ENCODE measurements around the gene WDR54.
"Not testable (repeated sequence)": the region's sequence is repeated elsewhere in the genome, so short reads cannot be mapped to it uniquely, and the experiment has no call there.

Gene WDR54

GRCh38 chr2:74407682-74408081 lies 13.8 kb upstream of the WDR54 start:
- DNase-seq = no peak

GRCh38 chr2:74413001-74413698 lies 8.4 kb upstream of the WDR54 start:
- DNase-seq = no peak

GRCh38 chr2:74414441-74414840 lies 7.1 kb upstream of the WDR54 start:
- no peak for DNase-seq

GRCh38 chr2:74414881-74415761 lies 6.4 kb upstream of the WDR54 start:
- DNase-seq = no peak

- DNase-seq = no peak
Measured at GRCh38 chr2:74415762-74416395, 5.7 kb upstream of the WDR54 start.

- DNase-seq = no peak
Measured at GRCh38 chr2:74416778-74417177, 4.8 kb upstream of the WDR54 start.

GRCh38 chr2:74417197-74417596 lies 4.3 kb upstream of the WDR54 start:
- DNase-seq = no peak

GRCh38 chr2:74417763-74418162 lies 3.8 kb upstream of the WDR54 start:
- DNase-seq = no peak

- DNase-seq = no peak
Measured at GRCh38 chr2:74418312-74418711, 3.2 kb upstream of the WDR54 start.

GRCh38 chr2:74419345-74419744 lies 2.2 kb upstream of the WDR54 start:
- DNase-seq = no peak

- DNase-seq = no peak
Measured at GRCh38 chr2:74420006-74420405, 1.5 kb upstream of the WDR54 start.

GRCh38 chr2:74420443-74421103 lies 957 bp upstream of the WDR54 start:
- not testable (repeated sequence) for DNase-seq

- no peak for DNase-seq
Measured at GRCh38 chr2:74423231-74424095, 1.9 kb downstream of the WDR54 start.

- DNase-seq = no peak
Measured at GRCh38 chr2:74424139-74424992, 2.8 kb downstream of the WDR54 start.

- DNase-seq = no peak
Measured at GRCh38 chr2:74424995-74425406, 3.5 kb downstream of the WDR54 start.

- DNase-seq = no peak
Measured at GRCh38 chr2:74425523-74425922, 4.0 kb downstream of the WDR54 start.

- DNase-seq = no peak
Measured at GRCh38 chr2:74426181-74426758, 4.7 kb downstream of the WDR54 start.

- DNase-seq = no peak
Measured at GRCh38 chr2:74427551-74427950, 6.0 kb downstream of the WDR54 start.

GRCh38 chr2:74428675-74429074 lies 7.1 kb downstream of the WDR54 start:
- DNase-seq = no peak
